Pulmonary artery endothelial cell (primary cell): ENCODE data around the gene VSNL1. TPM values are rescaled to one million over a fixed set of nuclear protein-coding genes. Genes with fewer than 3 reads are reported as not detected.

ENCODE experiments used
- DNase-seq: peaks from one replicate; pipeline ENCODE4 v3.0.0-alpha.2; 2011; ENCODE audit warnings: low read depth, low spot score
- total RNA-seq: library from RNA; depleted of rRNA; stranded (reverse); fragments of >200 nt; gene quantifications from 2 replicates; pipeline ENCODE4 v1.2.3, GENCODE V29; 2014

VSNL1 gene
- total RNA-seq, 1 donor from 2014 or later, result not detected

- no peak for DNase-seq
Observed at GRCh38 chr2:17610521-17610920, 70.0 kb downstream of the VSNL1 start.

GRCh38 chr2:17611036-17611435, 70.5 kb downstream of the VSNL1 start:
- DNase-seq, result no peak

- DNase-seq, result no peak
Observed at GRCh38 chr2:17614174-17614930, 73.9 kb downstream of the VSNL1 start.

GRCh38 chr2:17615147-17615546, 74.7 kb downstream of the VSNL1 start:
- no peak for DNase-seq

- no peak for DNase-seq
Observed at GRCh38 chr2:17615728-17616351, 75.3 kb downstream of the VSNL1 start.

GRCh38 chr2:17616405-17616804, 75.9 kb downstream of the VSNL1 start:
- no peak for DNase-seq

GRCh38 chr2:17617516-17617915, 77.0 kb downstream of the VSNL1 start:
- no peak for DNase-seq

GRCh38 chr2:17617955-17618354, 77.5 kb downstream of the VSNL1 start:
- no peak for DNase-seq

GRCh38 chr2:17620280-17620679, 79.8 kb downstream of the VSNL1 start:
- DNase-seq, result no peak

- DNase-seq, result no peak
Observed at GRCh38 chr2:17620841-17621240, 80.3 kb downstream of the VSNL1 start.

- no peak for DNase-seq
Observed at GRCh38 chr2:17621781-17622180, 81.3 kb downstream of the VSNL1 start.

- DNase-seq, result no peak
Observed at GRCh38 chr2:17625446-17625845, 85.0 kb downstream of the VSNL1 start.

GRCh38 chr2:17626986-17627385, 86.5 kb downstream of the VSNL1 start:
- no peak for DNase-seq

- DNase-seq, result no peak
Observed at GRCh38 chr2:17627434-17627833, 86.9 kb downstream of the VSNL1 start.

- no peak for DNase-seq
Observed at GRCh38 chr2:17628349-17629261, 88.1 kb downstream of the VSNL1 start.

GRCh38 chr2:17630089-17630488, 89.6 kb downstream of the VSNL1 start:
- no peak for DNase-seq

- DNase-seq, result no peak
Observed at GRCh38 chr2:17634997-17635396, 94.5 kb downstream of the VSNL1 start.

- DNase-seq, result no peak
Observed at GRCh38 chr2:17636257-17636656, 95.8 kb downstream of the VSNL1 start.

GRCh38 chr2:17637131-17637906, 96.8 kb downstream of the VSNL1 start:
- DNase-seq, result no peak

- DNase-seq, result no peak
Observed at GRCh38 chr2:17638196-17638743, 97.8 kb downstream of the VSNL1 start.

- no peak for DNase-seq
Observed at GRCh38 chr2:17640406-17640805, 99.9 kb downstream of the VSNL1 start.
